Muscle layer of duodenum (tissue), 2 donors: Measurements from ENCODE around the gene GLRA2.

Source experiments
- H3K27ac ChIP-seq: one replicate; pipeline ENCODE4 v1.7.0; 2013; ENCODE audit warnings: mild to moderate bottlenecking, low read length
- H3K27me3 ChIP-seq: one replicate; pipeline ENCODE4 v1.7.0; 2013; ENCODE audit warnings: low read depth, mild to moderate bottlenecking, control low read depth, low read length
- H3K36me3 ChIP-seq, 2 donors: one replicate each; pipeline ENCODE4 v1.7.0; 2013; ENCODE audit warnings: low read length in 2 of 2, control low read depth in 1 of 2, mild to moderate bottlenecking in 1 of 2; ENCODE audit not compliant: insufficient read depth in 2 of 2, control insufficient read depth in 1 of 2
- H3K4me1 ChIP-seq, 2 donors: one replicate each; pipeline ENCODE4 v1.7.0; 2013; ENCODE audit warnings: low read length in 2 of 2, mild to moderate bottlenecking in 2 of 2, control low read depth in 1 of 2, moderate library complexity in 1 of 2; ENCODE audit not compliant: insufficient read depth in 2 of 2, control insufficient read depth in 1 of 2
- H3K4me3 ChIP-seq, 2 donors: one replicate each; pipeline ENCODE4 v1.7.0; 2013; ENCODE audit warnings: low read length in 2 of 2, low read depth in 1 of 2, mild to moderate bottlenecking in 1 of 2
- H3K9me3 ChIP-seq, 2 donors: one replicate each; pipeline ENCODE4 v1.7.0; 2013; ENCODE audit warnings: low read length in 2 of 2, control low read depth in 1 of 2, mild to moderate bottlenecking in 1 of 2; ENCODE audit not compliant: control insufficient read depth in 1 of 2
- donor health status: healthy.

The GLRA2 gene

GRCh38 chrX:14529290-14529989 is at the start of gene GLRA2:
Gene GLRA2, plus strand, starts transcription at chrX:14529536. Its CDS starts 522 bp downstream, at chrX:14530058.
- Histone ChIP-seq H3K27ac (no peak within 1 kb of the TSS), H3K27me3 (no peaks in the 10 kb centered on the region), H3K9me3 (no peaks in the 10 kb centered on the region), H3K36me3 (no peaks in the 10 kb centered on the region), H3K4me1 (peaks cover 0 to 7% of the 10 kb centered on the region in 2 donors), H3K4me3 (peak within 1 kb of the TSS in 1 of 2 donors; percentile 11)

GRCh38 chrX:14489437-14489836 is 39.9 kb upstream of the GLRA2 start:
- H3K27ac ChIP-seq = no peak overlapping the region
- H3K9me3 ChIP-seq = no peaks in the 10 kb centered on the region
- no peak overlapping the region for H3K4me3 ChIP-seq
- no peaks in the 10 kb centered on the region for H3K4me1 ChIP-seq
- no peaks in the 10 kb centered on the region for H3K36me3 ChIP-seq
- H3K27me3 ChIP-seq = no peaks in the 10 kb centered on the region

- no peaks in the 10 kb centered on the region for H3K4me1 ChIP-seq
- no peaks in the 10 kb centered on the region for H3K36me3 ChIP-seq
- H3K4me3 ChIP-seq = no peak overlapping the region
- no peaks in the 10 kb centered on the region for H3K9me3 ChIP-seq
- no peak overlapping the region for H3K27ac ChIP-seq
- no peaks in the 10 kb centered on the region for H3K27me3 ChIP-seq
Observed at GRCh38 chrX:14491689-14492088, 37.6 kb upstream of the GLRA2 start.

GRCh38 chrX:14496674-14497073 is 32.7 kb upstream of the GLRA2 start:
- peak overlapping the region; percentile 26 to 46 for H3K4me3 ChIP-seq
- no peaks in the 10 kb centered on the region for H3K27me3 ChIP-seq
- H3K4me1 ChIP-seq = peaks cover 0 to 6% of the 10 kb centered on the region in 2 donors
- no peaks in the 10 kb centered on the region for H3K36me3 ChIP-seq
- no peaks in the 10 kb centered on the region for H3K9me3 ChIP-seq
- no peak overlapping the region for H3K27ac ChIP-seq

GRCh38 chrX:14497184-14497666 is 32.1 kb upstream of the GLRA2 start:
- H3K27ac ChIP-seq = no peak overlapping the region
- peak overlapping the region; percentile 26 to 46 for H3K4me3 ChIP-seq
- no peaks in the 10 kb centered on the region for H3K9me3 ChIP-seq
- no peaks in the 10 kb centered on the region for H3K36me3 ChIP-seq
- peaks cover 0 to 6% of the 10 kb centered on the region in 2 donors for H3K4me1 ChIP-seq
- no peaks in the 10 kb centered on the region for H3K27me3 ChIP-seq

GRCh38 chrX:14501327-14501726 is 28.0 kb upstream of the GLRA2 start:
- H3K27me3 ChIP-seq = no peaks in the 10 kb centered on the region
- H3K9me3 ChIP-seq = no peaks in the 10 kb centered on the region
- no peak overlapping the region for H3K27ac ChIP-seq
- H3K36me3 ChIP-seq = no peaks in the 10 kb centered on the region
- no peak overlapping the region for H3K4me3 ChIP-seq
- peaks cover 0 to 10% of the 10 kb centered on the region in 2 donors for H3K4me1 ChIP-seq

- H3K4me3 ChIP-seq = no peak overlapping the region
- H3K27ac ChIP-seq = no peak overlapping the region
- no peaks in the 10 kb centered on the region for H3K36me3 ChIP-seq
- H3K9me3 ChIP-seq = no peaks in the 10 kb centered on the region
- peaks cover 0 to 4% of the 10 kb centered on the region in 2 donors for H3K4me1 ChIP-seq
- H3K27me3 ChIP-seq = no peaks in the 10 kb centered on the region
Observed at GRCh38 chrX:14504960-14505538, 24.3 kb upstream of the GLRA2 start.

- no peaks in the 10 kb centered on the region for H3K9me3 ChIP-seq
- no peak overlapping the region for H3K27ac ChIP-seq
- H3K27me3 ChIP-seq = no peaks in the 10 kb centered on the region
- H3K4me1 ChIP-seq = peaks cover 0 to 4% of the 10 kb centered on the region in 2 donors
- H3K36me3 ChIP-seq = no peaks in the 10 kb centered on the region
- H3K4me3 ChIP-seq = no peak overlapping the region
Observed at GRCh38 chrX:14505648-14506047, 23.7 kb upstream of the GLRA2 start.

GRCh38 chrX:14506866-14507265 is 22.5 kb upstream of the GLRA2 start:
- H3K4me3 ChIP-seq = no peak overlapping the region
- H3K9me3 ChIP-seq = no peaks in the 10 kb centered on the region
- no peaks in the 10 kb centered on the region for H3K36me3 ChIP-seq
- H3K27me3 ChIP-seq = no peaks in the 10 kb centered on the region
- H3K4me1 ChIP-seq = peaks cover 0 to 4% of the 10 kb centered on the region in 2 donors
- no peak overlapping the region for H3K27ac ChIP-seq

- Histone ChIP-seq H3K4me3 (no peak overlapping the region), H3K4me1 (peaks cover 0 to 4% of the 10 kb centered on the region in 2 donors), H3K9me3 (no peaks in the 10 kb centered on the region), H3K36me3 (no peaks in the 10 kb centered on the region), H3K27ac (no peak overlapping the region), H3K27me3 (no peaks in the 10 kb centered on the region)
Observed at GRCh38 chrX:14508025-14508690, 21.2 kb upstream of the GLRA2 start.

GRCh38 chrX:14509325-14510057 is 19.8 kb upstream of the GLRA2 start:
- no peak overlapping the region for H3K27ac ChIP-seq
- no peaks in the 10 kb centered on the region for H3K9me3 ChIP-seq
- no peak overlapping the region for H3K4me3 ChIP-seq
- H3K27me3 ChIP-seq = no peaks in the 10 kb centered on the region
- H3K36me3 ChIP-seq = no peaks in the 10 kb centered on the region
- peaks cover 0 to 4% of the 10 kb centered on the region in 2 donors for H3K4me1 ChIP-seq
